ENCODE data around the gene CCNY.

- TF ChIP-seq EZH2 (IDR thresholded peaks at IDR 0.05; ENCODE audit: insufficient read depth, low read length) (no peak), CTCF (IDR thresholded peaks at IDR 0.05; ENCODE audit: insufficient read depth, low read depth, low read length) (no peak)
Observed at GRCh38 chr10:35433851-35434426, 97.6 kb downstream of the CCNY start.

Measured in astrocyte (in vitro differentiated cells and primary cell).